GM12873 (cell line): ENCODE data around the gene OR2A42.
"Not testable (repeated sequence)": the region's sequence is repeated elsewhere in the genome, so short reads cannot be mapped to it uniquely, and the experiment has no call there.

Experiments
- TF ChIP-seq, protein P1 (sequence below): IDR thresholded peaks from 2 replicates; pipeline ENCODE4 v1.5.1; 2012; ENCODE audit warnings: low read depth, mild to moderate bottlenecking, moderate library complexity, low read length, control low read depth; ENCODE audit not compliant: insufficient read depth; ENCODE audit errors: missing control alignments

The OR2A42 gene, protein sequence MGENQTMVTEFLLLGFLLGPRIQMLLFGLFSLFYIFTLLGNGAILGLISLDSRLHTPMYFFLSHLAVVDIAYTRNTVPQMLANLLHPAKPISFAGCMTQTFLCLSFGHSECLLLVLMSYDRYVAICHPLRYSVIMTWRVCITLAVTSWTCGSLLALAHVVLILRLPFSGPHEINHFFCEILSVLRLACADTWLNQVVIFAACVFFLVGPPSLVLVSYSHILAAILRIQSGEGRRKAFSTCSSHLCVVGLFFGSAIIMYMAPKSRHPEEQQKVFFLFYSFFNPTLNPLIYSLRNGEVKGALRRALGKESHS

DNA sequence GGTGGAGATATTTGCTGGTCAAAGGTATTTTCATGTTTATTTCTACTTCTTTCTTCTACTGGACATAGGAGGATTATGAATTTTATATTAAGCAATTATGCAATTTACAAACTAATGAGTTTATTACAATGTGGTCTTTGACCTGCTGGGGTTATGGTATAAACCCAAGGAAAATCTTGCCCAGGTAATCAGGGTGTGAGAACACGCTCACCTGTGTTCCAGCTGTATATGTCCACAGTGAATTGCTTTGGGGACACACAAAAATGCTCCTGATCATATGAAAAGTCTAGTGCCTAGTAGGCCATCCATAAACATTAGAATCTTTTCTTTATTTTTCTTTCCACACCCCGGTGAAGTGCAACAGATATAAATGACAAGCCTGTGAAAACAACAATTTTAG is at the start of gene OR2A42:
OR2A42 (minus strand) TSS at position 241 of the 400 bp plus-strand sequence. CDS start 6,762 bp downstream, outside the sequence.
- TF ChIP-seq, protein P1, sequence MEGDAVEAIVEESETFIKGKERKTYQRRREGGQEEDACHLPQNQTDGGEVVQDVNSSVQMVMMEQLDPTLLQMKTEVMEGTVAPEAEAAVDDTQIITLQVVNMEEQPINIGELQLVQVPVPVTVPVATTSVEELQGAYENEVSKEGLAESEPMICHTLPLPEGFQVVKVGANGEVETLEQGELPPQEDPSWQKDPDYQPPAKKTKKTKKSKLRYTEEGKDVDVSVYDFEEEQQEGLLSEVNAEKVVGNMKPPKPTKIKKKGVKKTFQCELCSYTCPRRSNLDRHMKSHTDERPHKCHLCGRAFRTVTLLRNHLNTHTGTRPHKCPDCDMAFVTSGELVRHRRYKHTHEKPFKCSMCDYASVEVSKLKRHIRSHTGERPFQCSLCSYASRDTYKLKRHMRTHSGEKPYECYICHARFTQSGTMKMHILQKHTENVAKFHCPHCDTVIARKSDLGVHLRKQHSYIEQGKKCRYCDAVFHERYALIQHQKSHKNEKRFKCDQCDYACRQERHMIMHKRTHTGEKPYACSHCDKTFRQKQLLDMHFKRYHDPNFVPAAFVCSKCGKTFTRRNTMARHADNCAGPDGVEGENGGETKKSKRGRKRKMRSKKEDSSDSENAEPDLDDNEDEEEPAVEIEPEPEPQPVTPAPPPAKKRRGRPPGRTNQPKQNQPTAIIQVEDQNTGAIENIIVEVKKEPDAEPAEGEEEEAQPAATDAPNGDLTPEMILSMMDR = not testable (repeated sequence)

DNA sequence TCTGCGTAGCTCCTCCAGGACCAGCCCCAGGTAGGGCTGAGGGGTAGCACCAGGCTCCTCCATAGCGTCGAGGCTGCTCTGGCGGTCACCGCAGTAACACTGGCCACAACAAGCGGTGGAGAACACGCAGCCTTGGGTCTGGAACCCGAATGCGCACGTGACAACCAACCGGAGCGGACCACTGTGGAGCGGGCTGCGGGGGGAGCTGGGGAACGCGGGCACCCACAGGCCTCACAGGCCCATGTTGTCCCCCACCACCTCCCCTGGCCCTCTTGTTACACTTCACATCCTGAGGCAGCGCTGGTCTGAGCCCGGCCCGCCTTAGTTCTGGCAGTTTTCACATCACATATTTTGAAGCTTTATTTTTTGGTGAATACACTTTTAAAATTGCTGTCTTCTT is 29.8 kb upstream of the OR2A42 start, which contains the start of gene CTAGE8:
CTAGE8 (minus strand) TSS at position 101 of the 400 bp plus-strand sequence; CDS start at position 63, 38 bp downstream.
- TF ChIP-seq, protein P1 = not testable (repeated sequence)

DNA sequence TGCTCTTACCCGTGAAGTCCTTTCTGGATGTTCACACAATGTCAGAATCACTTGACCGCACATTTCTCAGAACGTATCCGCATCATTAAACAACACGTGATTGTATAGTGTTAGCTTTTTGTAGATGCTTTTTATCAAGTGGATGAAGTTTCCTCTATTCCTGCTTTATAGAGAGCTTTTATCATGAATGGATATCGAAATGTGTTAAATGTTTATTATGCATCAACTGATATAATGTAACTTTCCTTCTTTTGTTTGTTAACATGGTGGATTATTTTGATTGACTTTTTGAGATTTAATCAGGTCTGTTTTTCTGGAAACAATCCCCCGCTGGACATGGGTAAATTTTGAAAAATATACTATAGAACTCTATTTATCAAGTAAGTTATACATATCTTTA is 25.3 kb upstream of the OR2A42 start, which contains the start of gene OR2A7:
OR2A7 (minus strand) TSS at position 101 of the 400 bp plus-strand sequence. CDS start 5,164 bp downstream, outside the sequence.
- TF ChIP-seq, protein P1 = not testable (repeated sequence)

DNA sequence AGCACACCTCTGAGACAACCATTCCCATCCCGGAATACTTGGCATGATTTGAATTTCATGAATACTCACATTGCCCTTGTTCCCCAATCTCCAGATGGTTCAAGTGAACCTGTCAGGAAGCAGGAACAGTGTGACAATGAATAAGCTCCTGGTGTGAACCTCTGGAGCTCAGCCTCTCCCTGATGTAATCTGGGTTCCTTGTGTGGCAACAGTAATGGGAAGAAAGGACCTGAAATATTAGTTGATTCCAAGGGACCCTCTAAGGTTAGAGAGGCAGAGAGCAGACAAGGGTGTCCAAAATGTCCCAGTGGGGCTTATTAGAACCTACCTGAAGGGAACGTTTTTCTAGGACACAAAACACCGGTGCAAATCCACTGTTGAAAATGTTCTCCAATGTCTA is 16.7 kb upstream of the OR2A42 start:
- TF ChIP-seq, protein P1 = no peak

DNA sequence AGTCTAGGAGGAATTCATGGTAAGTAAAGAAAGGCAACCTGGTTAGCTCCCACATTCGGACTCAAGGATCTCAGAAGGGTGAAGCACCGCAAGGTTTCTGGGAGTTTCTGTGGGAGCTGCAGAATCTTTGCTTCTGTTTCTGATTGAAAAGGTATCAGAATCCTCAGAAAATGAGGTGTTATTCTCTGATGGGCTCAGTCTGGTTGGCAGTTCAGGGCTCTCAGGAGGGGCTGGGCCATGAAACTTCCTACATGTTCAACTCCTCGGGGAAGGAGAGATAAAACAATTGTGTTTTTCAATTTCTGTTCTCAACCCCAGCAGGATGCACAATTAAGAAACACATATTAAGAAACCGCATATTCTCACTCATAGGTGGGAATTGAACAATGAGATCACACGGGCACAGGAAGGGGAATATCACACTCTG is 16.1 kb upstream of the OR2A42 start:
- TF ChIP-seq, protein P1 = no peak

DNA sequence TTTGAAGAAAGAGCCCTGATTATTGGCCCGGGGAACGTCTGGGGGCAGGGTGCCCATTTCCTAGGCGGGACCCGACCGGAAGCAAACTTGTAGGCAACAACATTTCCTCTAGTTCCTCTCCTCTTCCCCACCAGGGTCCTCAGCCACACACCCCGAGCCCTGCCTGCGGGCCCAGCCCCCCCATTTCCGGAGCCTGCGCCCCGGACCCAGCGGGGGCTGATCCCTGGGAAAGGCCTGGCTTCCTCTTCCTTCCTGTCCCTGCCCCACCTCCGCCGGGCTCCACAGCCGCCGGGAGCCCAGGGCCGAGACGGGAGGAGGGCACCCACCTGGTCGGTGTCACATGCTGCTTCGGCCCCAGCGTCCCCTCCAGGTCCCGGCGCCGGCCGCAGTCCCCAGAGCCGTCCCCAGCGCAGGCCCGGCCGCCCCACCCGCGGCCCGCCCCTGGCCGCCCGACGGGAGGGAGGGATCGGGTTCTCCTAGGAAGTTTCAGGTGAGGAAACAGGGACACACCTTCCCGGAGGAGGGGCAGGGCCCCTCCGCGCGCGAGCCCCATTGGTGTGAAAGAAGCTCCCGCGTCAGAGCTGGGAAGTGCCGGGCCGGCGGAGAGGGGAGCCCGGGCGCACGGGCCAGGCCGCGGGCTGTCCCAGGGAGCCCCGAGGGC is 44.1 kb downstream of the OR2A42 start, which contains the start of gene ARHGEF35:
ARHGEF35 (minus strand) TSS at position 622 of the 661 bp plus-strand sequence. CDS start 7,450 bp downstream, outside the sequence.
- TF ChIP-seq, protein P1 = not testable (repeated sequence)

DNA sequence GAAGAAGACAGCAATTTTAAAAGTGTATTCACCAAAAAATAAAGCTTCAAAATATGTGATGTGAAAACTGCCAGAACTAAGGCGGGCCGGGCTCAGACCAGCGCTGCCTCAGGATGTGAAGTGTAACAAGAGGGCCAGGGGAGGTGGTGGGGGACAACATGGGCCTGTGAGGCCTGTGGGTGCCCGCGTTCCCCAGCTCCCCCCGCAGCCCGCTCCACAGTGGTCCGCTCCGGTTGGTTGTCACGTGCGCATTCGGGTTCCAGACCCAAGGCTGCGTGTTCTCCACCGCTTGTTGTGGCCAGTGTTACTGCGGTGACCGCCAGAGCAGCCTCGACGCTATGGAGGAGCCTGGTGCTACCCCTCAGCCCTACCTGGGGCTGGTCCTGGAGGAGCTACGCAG is 56.2 kb downstream of the OR2A42 start, which contains the start of gene CTAGE4:
CTAGE4 (plus strand) TSS at position 301 of the 400 bp plus-strand sequence; CDS start at position 339, 38 bp downstream.
- TF ChIP-seq, protein P1 = not testable (repeated sequence)
